HFF-Myc (cell line): Measurements from ENCODE around the gene STK11IP.

Experiments
- DNase-seq: peaks from one replicate; pipeline ENCODE4 v3.0.0-alpha.2; 2011; ENCODE audit warnings: low read depth; ENCODE audit errors: extremely low read depth
- H3K4me3 ChIP-seq: replicated peaks from 2 replicates; pipeline ENCODE4 v1.5.1; 2011; ENCODE audit warnings: low read depth, mild to moderate bottlenecking, control low read depth, low read length
- CTCF ChIP-seq: IDR thresholded peaks from 2 replicates; pipeline ENCODE4 v1.5.1; 2012; ENCODE audit warnings: mild to moderate bottlenecking, low read depth, low read length, control low read depth; ENCODE audit errors: missing control alignments

Gene STK11IP

GRCh38 chr2:219663116-219663762, 65.6 kb downstream of the STK11IP start:
- TF ChIP-seq CTCF: no peak
- DNase-seq: no peak
- no peak overlapping the region for H3K4me3 ChIP-seq

GRCh38 chr2:219664041-219664440, 66.4 kb downstream of the STK11IP start:
- H3K4me3 ChIP-seq: no peak overlapping the region
- no peak for TF ChIP-seq CTCF
- no peak for DNase-seq

GRCh38 chr2:219664944-219665343, 67.3 kb downstream of the STK11IP start:
- TF ChIP-seq CTCF: no peak
- DNase-seq: no peak

GRCh38 chr2:219665926-219666325, 68.3 kb downstream of the STK11IP start:
- no peak for DNase-seq
- TF ChIP-seq CTCF: no peak
- H3K4me3 ChIP-seq: no peak overlapping the region

More at GRCh38 chr2:219664944-219665343, 67.3 kb downstream of the STK11IP start:
- no peak overlapping the region for H3K4me3 ChIP-seq
